GM12892 (cell line): ENCODE measurements around the gene CGB5.
"Not testable (repeated sequence)": the region's sequence is repeated elsewhere in the genome, so short reads cannot be mapped to it uniquely, and the experiment has no call there.

Experiments used
- POLR2A ChIP-seq: IDR thresholded peaks from 2 replicates; pipeline ENCODE4 v1.6.1; 2011; ENCODE audit warnings: low read depth, low read length, control low read depth
- POLR2AphosphoS5 ChIP-seq: IDR thresholded peaks from 2 replicates; pipeline ENCODE4 v1.6.1; 2011; ENCODE audit warnings: low read depth, low read length, control low read depth

- not testable (repeated sequence) for TF ChIP-seq POLR2A, POLR2AphosphoS5
Measured at GRCh38 chr19:49028686-49029085, 15.0 kb upstream of the CGB5 start.
